ENCODE results near the gene NBL1.

Gene NBL1

DNA sequence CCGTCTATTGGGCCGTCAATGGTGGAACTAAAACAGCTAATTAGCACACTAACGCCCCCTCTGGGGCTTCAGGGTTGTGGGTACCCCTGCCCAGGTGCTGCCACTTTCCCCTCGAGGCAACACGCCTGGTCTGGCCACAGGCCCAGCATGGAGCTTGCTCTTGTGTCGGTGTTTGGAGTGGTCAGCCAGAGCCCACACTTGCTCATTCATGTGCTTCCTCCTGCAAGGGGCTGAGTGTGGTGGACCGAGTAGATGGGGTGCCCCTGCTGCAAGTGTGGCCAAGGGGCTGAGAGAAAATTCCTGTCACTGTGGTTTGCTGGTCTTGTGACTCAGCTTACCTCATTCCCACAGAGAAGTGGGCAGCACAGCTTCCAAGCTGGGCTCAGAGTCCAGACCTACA, 46.2 kb downstream of the NBL1 start:
- Histone ChIP-seq H4K20me1 (ENCODE audit: control insufficient read depth, insufficient read depth, low read depth, low read length) (no peaks in the 10 kb centered on the region), H3F3A (ENCODE audit: control insufficient read depth, insufficient read depth) (no peaks in the 10 kb centered on the region), H3K4me1 (ENCODE audit: control insufficient read depth, low read length) (no peaks in the 10 kb centered on the region), H3K4me3 (ENCODE audit: low read length) (no peak overlapping the region), H3K27ac (ENCODE audit: low read depth, low read length) (no peak overlapping the region), H3K79me2 (ENCODE audit: control insufficient read depth, low read length) (no peaks in the 10 kb centered on the region), H3K4me2 (ENCODE audit: low read length) (no peak overlapping the region), H3K9me2 (replicated peaks; ENCODE audit: control insufficient read depth, low read length) (no peaks in the 10 kb centered on the region), H3K27me3 (ENCODE audit: control insufficient read depth, low read length) (no peaks in the 10 kb centered on the region), H3K36me3 (ENCODE audit: control insufficient read depth, low read length) (no peaks in the 10 kb centered on the region), H3K9me3 (ENCODE audit: control insufficient read depth, insufficient read depth, low read length) (peaks cover 21% of the 10 kb centered on the region; the same call in 1 of the 2 replicates)
- no peak for TF ChIP-seq EZH2phosphoT487 (IDR thresholded peaks at IDR 0.05; ENCODE audit: borderline replicate concordance, low read length)
- TF ChIP-seq, protein P1, sequence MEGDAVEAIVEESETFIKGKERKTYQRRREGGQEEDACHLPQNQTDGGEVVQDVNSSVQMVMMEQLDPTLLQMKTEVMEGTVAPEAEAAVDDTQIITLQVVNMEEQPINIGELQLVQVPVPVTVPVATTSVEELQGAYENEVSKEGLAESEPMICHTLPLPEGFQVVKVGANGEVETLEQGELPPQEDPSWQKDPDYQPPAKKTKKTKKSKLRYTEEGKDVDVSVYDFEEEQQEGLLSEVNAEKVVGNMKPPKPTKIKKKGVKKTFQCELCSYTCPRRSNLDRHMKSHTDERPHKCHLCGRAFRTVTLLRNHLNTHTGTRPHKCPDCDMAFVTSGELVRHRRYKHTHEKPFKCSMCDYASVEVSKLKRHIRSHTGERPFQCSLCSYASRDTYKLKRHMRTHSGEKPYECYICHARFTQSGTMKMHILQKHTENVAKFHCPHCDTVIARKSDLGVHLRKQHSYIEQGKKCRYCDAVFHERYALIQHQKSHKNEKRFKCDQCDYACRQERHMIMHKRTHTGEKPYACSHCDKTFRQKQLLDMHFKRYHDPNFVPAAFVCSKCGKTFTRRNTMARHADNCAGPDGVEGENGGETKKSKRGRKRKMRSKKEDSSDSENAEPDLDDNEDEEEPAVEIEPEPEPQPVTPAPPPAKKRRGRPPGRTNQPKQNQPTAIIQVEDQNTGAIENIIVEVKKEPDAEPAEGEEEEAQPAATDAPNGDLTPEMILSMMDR (IDR thresholded peaks at IDR 0.05; ENCODE audit: low read depth, low read length, poor library complexity, severe bottlenecking) = no peak

DNA sequence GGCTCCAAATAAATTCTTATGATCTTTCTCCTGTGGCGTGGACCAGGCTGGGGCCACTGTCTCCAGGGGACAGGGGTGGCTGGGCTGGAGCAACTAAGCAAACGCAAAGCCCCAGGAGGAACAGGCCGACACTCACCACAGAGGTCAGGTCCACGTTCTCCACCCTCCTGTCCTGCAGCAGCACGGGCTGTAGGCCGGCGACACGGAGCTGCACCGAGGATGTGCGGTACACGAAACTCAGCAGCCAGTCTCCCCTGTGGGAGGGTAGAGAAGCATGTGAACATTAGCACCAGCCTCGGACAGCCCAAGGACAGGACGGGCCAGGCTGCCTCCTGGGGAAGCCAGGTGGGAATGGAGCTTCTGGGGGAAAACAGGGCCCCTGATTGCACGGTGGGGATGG, 50.2 kb downstream of the NBL1 start:
- H3K4me2 ChIP-seq (ENCODE audit: low read length) = no peak overlapping the region
- no peaks in the 10 kb centered on the region for H3K36me3 ChIP-seq (ENCODE audit: control insufficient read depth, low read length)
- H3K4me1 ChIP-seq (ENCODE audit: control insufficient read depth, low read length) = peaks cover 10% of the 10 kb centered on the region
- no peaks in the 10 kb centered on the region for H3K9me2 ChIP-seq (replicated peaks; ENCODE audit: control insufficient read depth, low read length)
- H3K27me3 ChIP-seq (ENCODE audit: control insufficient read depth, low read length) = no peaks in the 10 kb centered on the region
- no peak for TF ChIP-seq EZH2phosphoT487 (IDR thresholded peaks at IDR 0.05; ENCODE audit: borderline replicate concordance, low read length)
- TF ChIP-seq, protein P1 (IDR thresholded peaks at IDR 0.05; ENCODE audit: low read depth, low read length, poor library complexity, severe bottlenecking) = no peak
- H4K20me1 ChIP-seq (ENCODE audit: control insufficient read depth, insufficient read depth, low read depth, low read length) = no peaks in the 10 kb centered on the region
- no peaks in the 10 kb centered on the region for H3K79me2 ChIP-seq (ENCODE audit: control insufficient read depth, low read length)
- no peak overlapping the region for H3K4me3 ChIP-seq (ENCODE audit: low read length)
- H3F3A ChIP-seq (ENCODE audit: control insufficient read depth, insufficient read depth) = no peaks in the 10 kb centered on the region
- peaks cover 13% of the 10 kb centered on the region; the same call in 1 of the 2 replicates for H3K9me3 ChIP-seq (ENCODE audit: control insufficient read depth, insufficient read depth, low read length)
- no peak overlapping the region for H3K27ac ChIP-seq (ENCODE audit: low read depth, low read length)

DNA sequence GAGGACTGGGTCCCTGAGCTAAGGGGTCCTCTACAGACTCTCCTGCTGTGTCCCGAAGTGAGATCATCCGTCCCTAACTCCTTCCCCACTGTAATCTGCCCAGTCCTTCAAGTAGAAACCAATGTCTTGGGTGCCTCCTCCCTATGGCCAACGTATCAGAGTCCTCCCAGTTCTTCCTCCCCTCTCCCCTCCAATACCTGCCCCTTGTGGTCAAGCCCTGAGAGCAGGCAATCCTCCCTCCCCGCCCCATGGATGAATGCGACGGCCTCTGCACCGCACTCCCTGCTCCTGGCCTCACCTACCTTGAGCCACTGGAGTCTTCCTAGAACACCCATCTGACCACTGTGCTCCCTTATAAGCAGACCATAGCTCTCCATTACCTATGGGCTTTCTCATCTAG, 51.7 kb downstream of the NBL1 start:
- TF ChIP-seq EZH2phosphoT487 (IDR thresholded peaks at IDR 0.05; ENCODE audit: borderline replicate concordance, low read length) = no peak
- TF ChIP-seq, protein P1 (IDR thresholded peaks at IDR 0.05; ENCODE audit: low read depth, low read length, poor library complexity, severe bottlenecking) = no peak
- H3K27ac ChIP-seq (ENCODE audit: low read depth, low read length) = no peak overlapping the region

More for the DNA sequence above, 51.7 kb downstream of the NBL1 start:
- H3F3A ChIP-seq (ENCODE audit: control insufficient read depth, insufficient read depth) = no peaks in the 10 kb centered on the region
- H3K27me3 ChIP-seq (ENCODE audit: control insufficient read depth, low read length) = no peaks in the 10 kb centered on the region
- H3K79me2 ChIP-seq (ENCODE audit: control insufficient read depth, low read length) = no peaks in the 10 kb centered on the region
- H3K9me2 ChIP-seq (replicated peaks; ENCODE audit: control insufficient read depth, low read length) = no peaks in the 10 kb centered on the region
- H3K36me3 ChIP-seq (ENCODE audit: control insufficient read depth, low read length) = no peaks in the 10 kb centered on the region
- peaks cover 10% of the 10 kb centered on the region for H3K4me1 ChIP-seq (ENCODE audit: control insufficient read depth, low read length)
- no peak overlapping the region for H3K4me3 ChIP-seq (ENCODE audit: low read length)
- no peaks in the 10 kb centered on the region for H3K9me3 ChIP-seq (ENCODE audit: control insufficient read depth, insufficient read depth, low read length)
- H3K4me2 ChIP-seq (ENCODE audit: low read length) = no peak overlapping the region
- H4K20me1 ChIP-seq (ENCODE audit: control insufficient read depth, insufficient read depth, low read depth, low read length) = no peaks in the 10 kb centered on the region

Data from DOHH2 (cell line).